HG03521 (cell line): ENCODE data around the gene CCDC174.
"Not testable (repeated sequence)": the region's sequence is repeated elsewhere in the genome, so short reads cannot be mapped to it uniquely, and the experiment has no call there.

Experiments used
- ATAC-seq: cut with Tn5 transposase; IDR thresholded peaks from one replicate; pipeline ENCODE4 v1.9.1; 2021; ENCODE audit warnings: mild to moderate bottlenecking, moderate library complexity; ENCODE audit not compliant: unreplicated experiment

CCDC174 gene

DNA sequence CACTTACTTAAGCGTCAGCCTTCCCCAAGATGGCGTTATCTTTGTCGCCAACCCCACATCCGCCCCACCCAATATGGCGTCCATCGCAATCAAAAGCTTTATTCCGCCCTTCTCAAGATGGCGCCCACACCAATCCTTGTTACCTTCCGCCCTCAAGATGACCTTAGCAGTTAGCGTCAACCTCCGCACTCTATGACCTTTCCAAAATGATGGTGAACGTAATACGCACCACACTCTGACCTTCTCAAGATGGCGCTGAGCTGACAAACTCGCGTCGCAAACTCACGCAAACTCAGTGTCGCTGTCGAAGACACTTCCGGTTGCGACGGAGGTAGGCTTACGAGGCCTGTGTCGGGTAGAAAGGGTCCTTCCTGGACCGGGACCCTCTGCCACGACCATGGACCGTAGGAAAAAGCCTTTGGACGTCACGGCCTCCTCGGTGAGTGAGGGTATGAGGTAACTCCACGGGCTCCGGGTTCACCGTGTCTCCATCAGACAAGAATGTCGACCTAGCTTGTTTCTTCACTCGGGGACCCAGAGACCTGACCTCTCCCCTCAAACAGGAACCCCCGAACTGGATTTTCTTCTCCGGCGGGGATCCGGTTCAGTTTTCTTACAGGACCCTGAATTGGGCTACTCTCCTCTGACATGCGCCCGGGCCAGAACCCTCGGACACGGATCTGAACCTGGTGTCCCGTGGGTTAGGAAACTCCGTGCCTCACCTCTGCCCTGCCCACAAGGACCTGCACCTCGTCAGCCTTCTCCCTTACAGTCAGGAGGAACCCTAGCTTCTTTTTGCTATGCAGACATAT is at the start of gene CCDC174:
TSS of gene CCDC174 (plus strand) at position 323 of the 812 bp plus-strand sequence. CDS start at position 398, 75 bp downstream.
- peak; percentile 98 for ATAC-seq

DNA sequence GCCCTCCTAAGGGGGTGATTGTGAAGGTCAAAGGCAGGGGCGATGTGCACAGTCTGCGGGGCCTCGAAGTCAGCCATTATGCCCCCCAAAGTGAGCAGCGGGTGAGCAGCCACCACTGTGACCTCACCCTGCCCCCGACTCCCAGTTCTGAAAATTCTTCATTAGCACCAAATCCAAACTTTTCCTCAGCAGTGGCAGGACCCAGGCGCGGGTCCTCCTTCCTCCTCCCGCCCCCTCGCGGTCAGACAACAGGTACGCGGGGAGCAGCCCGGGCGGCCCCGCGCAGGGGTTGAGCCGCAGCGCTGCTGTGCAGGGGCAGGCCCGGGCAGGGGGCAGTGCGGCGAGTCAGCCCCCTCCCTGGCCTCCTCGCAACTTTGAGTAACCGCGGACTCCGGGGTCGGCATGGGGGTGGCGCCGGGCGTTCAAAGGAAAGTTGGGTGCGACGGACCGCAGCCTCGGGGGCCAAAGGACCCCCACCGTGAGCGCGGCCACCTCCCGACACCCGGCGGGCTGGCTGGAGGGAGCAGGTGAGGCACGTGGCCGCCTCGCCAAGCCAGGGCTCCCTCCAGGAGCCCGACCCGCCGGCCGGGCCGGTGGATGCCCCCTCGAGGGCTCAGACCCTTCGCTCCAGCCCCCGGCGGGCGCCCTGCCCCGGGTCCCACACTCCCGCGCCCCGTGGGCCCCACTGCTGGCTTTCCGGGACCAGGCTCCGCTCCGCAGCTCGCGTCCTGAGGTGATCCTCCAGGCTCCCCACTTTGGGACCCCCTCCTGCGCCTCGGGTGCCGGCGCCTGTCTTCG is 49.4 kb upstream of the CCDC174 start:
- no peak for ATAC-seq

DNA sequence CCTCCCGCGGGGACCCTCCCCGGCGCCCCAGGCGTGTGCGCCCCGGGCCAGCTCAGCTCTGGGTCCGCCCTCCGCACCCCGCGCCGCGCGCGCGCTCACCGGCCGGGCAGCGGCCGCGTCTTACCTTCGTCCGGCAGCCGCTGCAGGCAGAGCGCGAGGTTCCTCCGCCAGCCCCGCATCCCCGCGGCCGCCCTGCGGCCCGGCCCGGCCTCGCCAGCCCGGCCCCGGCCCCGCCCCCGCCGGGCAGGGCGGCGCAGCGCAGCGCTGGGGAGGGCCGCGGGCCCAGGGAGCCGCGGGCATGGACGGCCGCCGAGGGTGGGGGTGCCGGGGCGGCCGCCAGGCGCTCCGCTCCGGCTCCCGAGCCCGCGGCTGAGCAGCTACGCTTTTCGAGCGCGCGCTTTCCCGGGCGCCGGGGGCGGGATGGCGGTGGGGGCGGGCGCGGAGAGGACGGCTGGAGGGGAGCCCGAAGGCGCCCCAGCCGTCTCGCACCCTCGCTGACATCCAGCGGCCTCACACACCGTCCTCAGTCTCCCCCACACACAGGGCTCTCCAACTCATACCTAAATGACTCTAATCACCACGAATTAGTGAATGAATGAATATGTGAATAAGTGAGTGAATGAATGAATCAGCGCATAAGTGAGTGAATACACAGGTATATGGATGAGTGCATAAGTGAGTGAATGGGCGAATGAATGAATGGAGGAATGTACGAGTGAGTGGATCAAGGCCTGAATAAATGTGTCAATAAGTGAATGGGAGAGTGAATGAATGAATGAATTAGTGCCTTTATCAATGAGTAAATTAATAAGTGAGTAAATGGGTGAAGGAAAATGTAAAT is 48.5 kb upstream of the CCDC174 start:
- no peak for ATAC-seq

DNA sequence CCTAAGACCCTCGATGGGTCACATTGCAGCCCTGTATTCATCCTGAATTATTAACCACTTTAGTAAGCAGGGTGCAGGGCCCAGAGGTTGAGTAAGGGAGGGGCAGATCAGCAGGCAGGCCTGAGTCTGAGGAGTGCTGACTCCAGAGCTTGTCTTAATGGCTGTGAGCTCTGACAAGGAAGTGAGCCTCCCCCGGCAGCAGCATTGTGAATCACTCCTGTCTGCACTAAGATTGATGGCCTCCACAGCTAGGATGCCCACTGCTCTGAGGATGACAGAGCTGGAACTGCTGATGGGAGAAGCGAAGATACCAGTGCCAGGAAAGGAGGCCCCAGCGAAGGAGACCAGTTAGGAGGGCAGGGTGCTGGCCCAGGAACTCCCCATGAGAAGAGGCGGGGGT is 46.5 kb upstream of the CCDC174 start:
- ATAC-seq, result no peak

DNA sequence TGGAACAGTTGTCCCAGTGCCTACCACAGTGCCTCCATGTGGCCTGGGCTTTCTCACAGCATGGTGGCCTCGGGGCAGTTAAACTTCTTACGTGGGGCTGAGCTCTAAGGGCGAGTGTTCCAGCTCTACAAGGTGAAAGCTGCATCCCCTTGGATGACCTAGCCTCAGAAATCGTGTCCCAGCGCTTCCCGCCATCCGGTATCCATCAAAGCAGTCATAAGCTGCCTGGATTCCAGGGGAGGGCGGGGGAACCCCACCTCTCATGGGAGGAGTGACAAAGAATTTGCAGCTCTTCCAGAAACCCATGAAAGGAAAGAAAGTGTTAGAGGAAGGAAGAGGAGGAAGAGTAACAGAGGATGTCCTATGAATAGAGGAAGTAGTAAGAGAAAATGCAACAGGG is 45.8 kb upstream of the CCDC174 start:
- ATAC-seq, result no peak

DNA sequence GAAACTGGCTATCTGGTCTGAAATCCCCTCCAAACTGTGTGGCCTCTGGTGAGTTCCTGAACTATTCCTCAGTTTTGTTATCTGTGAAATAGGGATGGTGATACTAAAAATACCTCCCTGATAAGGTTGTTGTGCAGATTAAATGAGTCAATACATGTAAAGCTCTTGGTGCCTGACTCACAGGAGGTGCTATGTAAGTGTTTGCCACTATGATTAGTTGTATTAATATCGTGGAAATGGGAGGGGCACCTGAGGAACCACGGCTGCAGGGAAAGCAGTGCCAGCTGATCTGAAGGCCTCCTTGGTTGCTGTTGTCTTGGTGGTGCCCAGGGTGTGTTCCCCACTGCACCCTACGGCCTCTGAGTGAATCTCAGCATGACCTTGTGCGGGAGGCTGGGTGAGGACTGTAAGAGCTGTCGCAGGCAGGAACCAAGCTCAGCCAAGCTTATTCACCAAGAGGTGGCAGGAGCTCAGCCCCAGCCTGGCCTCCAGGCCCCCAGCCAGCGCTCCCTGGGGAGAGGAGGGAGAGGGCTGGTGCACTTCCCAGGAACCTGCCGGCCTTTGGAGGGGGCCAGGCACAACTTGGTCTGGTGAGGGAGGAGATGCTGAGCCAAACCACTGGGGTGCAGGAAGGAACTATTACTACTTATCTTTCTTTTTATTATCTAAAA is 44.8 kb upstream of the CCDC174 start:
- no peak for ATAC-seq

DNA sequence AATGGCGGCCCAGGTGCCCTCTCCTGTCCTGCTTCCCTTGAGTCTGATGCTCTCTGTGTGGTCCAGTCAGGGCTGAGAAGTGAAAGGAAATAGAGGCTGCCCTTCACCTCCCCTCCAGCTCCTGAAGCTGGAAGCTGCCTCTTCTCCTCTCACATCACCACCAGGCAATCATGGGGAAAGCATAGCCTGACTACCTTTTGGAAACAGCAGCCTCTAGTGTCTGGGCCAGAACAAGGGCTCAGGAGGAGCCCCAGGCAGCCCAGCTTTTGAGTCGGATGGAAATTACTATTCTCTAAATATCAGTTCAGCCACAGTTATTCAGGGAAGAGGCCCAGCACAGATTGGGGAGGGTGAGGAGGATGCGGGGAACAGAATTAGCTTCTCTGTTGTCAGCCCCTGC is 43.3 kb upstream of the CCDC174 start:
- no peak for ATAC-seq

DNA sequence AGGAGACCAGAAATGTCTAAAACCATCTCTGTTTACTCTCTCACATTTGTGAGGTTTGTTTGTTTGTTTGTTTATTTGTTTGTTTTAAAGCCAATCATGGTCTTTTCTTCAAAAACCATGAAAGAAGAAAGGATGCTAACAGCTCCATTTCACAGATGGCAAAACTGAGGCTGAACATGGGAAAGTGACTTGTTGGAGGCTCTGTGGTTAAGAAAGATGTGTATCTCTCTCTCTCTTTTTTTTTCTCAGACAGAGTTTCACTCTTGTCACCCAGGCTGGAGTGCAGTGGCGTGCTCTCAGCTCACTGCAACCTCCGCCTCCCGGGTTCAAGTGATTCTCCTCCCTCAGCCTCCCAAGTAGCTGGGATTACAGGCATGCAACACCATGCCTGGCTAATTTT is 42.5 kb upstream of the CCDC174 start:
- ATAC-seq, result not testable (repeated sequence)

DNA sequence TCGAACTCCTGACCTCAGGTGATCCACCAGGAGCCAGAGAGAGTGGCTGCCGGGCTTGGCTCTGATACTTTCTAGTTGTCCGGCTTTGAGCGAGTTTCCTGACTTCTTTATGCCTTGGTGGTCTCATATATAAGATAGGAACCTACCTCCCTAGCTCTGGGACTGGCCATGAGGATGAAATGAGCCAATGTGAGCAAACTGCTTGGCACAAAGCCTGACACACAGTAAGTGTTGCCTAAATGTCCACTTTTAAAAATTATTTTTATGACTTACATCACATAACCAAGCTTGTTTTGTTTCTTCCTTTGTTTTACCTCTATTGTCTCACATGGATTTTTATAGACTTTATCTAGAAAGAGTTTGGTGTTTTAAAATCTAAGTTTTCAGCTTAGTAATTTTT is 42.1 kb upstream of the CCDC174 start:
- no peak for ATAC-seq

DNA sequence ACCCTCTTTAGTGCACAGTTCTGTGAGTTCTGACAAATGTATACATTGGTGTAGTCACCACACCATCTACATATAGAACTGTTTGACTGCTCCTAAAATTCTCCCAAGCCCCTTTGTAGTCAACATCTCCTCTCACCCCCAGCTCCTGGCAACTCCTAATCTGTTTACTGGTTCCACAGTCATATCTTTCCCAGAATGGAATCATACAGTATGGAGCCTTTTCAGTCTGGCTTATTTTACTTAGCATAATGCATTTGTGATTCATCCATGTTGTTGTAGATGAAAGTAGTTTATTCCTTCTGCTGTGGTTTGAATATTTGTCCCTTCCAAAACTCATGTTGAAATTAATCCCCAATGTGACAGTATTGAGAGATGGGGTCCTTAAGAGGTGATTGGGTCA is 41.6 kb upstream of the CCDC174 start:
- ATAC-seq, result no peak

DNA sequence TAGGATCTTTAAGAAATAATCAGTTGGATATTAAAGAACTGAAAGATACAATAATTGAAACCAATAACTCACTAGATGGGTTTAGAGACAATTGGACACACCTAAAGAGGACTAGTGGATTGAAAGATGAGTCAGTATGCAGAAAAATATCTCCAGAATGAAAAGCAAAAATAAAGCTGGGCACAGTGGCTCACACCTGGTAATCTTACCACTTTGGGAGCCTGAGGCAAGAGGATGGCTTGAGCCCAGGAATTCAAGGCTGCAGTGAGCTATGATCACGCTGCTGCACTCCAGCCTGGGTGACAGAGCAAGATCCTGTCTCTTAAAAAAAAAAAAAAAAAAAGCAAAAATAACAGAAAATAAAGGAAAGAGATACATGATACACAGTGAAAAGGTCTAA is 37.4 kb upstream of the CCDC174 start:
- ATAC-seq, result no peak

DNA sequence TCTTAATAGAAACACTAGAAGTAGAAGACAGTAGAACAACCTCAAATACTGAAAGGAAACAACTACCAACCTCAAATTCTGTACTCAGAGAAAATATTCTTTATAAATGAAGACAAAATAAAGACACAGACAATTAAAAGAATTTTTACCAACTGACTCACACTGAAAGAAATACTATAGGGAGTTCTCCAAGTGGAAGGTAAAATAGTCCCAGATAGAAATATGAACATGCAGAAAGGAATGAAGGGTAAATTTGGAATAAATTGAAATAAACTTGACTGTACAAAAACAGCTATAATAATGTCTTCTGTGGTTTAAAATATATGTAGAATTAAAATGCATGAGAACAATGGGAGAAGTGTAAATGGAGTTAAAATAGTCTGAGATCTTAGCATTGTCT is 36.7 kb upstream of the CCDC174 start:
- no peak for ATAC-seq

DNA sequence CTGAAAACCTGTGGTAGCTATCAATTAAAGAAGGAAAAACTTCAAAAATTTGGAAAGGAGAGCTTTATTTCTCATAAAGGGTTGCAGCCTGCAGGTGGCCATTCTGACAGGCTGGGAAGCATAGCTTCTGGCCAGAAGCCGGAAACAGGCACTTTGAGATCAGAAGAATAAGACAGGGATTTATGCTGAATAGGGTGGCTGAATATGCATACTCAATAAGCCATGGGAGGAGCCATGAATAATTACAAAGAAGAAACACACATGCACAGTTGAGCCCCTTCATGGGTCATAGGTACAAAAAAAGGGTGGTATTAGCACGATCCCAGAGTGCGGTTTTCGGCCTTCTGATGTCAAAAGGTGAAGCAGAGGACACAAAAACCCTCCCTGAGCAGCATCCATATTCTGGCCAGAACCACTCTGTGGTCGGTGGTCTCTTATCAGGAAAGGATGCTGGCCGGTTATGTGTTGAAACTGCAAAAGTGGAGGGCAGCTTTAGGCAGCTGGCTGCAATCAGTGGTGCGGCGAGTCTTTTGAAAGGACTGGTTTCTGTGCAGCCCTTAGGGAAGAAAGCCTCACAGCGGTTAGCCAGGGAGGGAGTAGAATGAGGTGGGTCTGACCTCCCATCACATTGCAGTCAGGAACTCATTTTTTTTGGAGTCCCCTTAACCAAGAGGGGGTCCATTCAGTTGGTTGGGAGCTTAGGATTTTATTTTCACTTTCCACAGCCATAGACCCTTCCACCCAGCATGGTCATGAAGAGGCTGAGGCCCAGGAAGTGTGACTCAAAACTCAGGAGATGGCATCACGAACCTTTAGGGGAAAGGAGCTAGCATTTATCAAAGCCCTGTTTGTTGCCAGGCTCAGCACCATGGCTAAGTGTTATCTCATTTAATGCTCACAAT is 34.7 kb upstream of the CCDC174 start:
- ATAC-seq, result no peak

DNA sequence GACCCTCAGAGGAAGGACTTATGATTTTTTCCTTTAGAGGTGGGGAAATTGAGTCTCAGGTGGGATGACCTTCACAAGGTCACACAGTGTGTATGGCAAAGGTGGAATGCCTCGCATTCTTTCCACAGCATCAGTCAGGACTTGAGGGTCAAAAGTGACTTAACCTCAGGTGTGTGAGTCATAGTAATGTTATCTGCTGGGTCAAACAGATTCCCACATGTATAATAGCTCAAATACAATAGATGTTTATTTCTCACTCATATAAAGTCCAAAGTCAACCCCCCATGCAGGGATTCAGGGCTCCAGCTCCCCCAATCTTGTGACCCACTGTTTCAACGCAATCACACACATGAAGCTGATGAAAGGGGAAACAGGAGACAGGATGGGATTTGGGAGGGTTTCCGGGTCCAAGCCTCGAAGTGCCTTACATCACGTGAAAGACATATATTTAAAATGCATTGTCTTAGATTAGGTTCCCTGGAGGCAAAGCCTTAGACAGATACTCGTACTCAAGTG is 34.0 kb upstream of the CCDC174 start:
- no peak for ATAC-seq

DNA sequence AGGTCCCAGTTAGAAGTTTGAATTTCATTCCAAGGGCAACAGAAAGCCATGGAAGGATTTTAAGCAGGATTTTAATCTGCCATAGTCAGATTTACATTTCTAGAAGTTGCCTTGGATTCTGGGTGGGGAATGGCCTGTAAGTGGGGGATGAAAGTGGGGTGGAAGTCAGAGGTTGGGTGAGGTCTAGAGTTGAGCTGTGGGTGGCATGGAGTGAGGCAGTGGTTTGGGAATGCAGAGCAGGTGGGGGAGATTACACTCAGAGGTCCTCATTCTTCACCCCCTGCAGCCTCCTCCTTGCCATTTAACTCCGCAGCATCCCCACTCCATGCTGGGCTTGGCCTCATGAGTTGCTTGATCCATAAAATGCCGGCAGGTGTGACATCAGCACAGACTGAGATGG is 32.0 kb upstream of the CCDC174 start:
- ATAC-seq, result no peak

DNA sequence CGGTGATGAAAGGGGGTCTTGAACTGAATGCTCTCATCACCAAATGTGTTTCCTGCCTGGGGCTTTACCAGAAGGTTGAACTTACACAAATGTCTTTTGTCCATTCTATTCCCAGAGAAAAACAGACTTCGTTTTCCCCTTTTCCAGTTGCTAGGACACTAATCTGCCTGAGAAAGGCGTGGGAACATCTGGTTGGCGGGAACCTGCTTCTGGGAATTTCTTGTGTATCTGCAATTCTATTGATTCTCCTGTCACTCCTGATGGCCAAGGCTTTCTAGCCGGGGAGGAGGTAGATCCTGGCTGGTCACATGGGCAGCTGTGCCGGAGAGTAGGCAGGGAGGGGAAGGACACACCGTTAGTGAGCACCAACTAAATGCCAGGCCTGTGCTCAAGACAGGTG is 31.1 kb upstream of the CCDC174 start:
- no peak for ATAC-seq

DNA sequence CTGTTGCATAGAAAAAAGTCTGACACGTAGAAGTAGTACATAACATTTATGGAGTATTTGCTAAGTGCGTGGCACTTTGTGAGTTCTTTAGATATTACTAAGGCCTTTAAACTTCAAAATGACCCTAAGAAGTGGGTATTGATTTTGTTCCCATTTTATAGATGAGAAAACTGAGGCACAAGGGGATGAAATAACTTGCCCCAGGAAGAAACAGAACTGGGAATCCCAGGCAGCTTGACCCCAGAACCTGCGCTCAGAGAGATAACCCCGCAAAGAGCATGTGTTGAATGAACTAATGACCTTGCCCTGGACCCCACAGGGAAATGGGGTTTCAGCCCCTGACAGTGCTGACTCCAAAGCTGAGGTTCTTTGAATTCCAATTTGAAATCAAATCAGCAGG is 30.5 kb upstream of the CCDC174 start:
- no peak for ATAC-seq

DNA sequence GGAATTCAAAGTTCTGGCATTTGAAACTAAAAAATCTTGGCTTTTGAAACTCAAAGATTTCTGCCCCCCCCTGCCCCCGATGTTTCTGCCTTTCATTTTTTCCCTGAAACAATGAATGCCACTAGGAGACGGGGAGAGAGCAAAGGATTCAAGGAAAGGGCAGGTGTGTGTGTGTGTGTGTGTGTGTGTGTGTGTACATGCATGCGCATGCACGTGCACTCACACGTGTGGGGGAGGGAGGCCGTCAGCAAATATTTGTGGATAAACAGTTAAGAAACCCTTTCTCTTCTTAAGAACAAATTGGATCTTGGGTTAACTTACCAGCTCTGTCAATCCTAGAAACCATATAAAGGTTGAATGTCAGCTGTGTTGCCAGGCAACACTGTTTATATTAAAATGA is 29.2 kb upstream of the CCDC174 start:
- ATAC-seq, result no peak

DNA sequence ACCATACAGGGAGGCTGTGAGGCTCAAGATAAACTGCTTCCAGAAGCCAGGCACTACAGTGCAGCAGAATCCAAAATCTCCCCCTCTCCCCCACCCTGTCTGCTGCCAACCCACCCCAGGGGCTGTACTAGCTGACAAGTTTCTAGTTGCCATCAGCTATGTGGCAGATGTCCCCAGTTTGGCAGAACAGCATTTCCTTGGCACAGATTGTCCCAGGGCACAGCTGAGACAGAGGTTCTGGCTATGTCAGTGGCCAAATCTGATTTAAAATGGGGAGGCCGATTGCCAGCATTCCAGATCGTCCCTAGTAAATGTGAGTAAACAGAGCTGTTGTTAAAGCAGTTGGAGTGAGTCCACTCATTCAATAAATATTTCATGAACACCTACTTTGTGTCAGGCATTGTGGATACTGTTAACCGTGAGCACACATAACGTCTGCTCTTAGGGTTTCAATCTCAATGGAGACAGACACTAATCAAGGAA is 28.0 kb upstream of the CCDC174 start:
- no peak for ATAC-seq
